Measurements from ENCODE around the gene MTHFD2.
A peak's percentile ranks its signal among the peaks of the same experiment; 100 is the strongest.
"Not testable (repeated sequence)": the region's sequence is repeated elsewhere in the genome, so short reads cannot be mapped to it uniquely, and the experiment has no call there.

The MTHFD2 gene

DNA sequence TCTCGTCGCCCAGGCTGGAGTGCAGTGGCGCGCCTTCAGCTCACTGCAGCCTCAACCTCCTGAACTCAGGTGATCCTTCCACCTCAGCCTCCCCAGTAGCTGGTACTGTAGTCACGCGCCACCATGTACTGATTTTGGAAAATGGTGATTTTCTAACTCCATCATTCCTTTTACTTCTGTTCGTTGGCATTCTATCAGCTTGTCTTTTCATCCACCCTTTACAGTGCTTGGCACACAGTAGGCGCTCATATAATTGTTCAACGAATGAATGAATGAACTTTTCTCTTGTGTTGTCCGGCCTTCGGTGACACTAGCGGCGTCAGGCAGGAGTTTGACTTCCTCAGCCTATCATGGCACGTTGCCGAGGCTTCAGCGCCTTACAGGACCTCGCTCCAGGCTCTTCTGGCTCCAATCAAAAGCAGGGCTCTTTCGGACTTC lies 373 bp upstream of the MTHFD2 start:
- DNase-seq: no peak

DNA sequence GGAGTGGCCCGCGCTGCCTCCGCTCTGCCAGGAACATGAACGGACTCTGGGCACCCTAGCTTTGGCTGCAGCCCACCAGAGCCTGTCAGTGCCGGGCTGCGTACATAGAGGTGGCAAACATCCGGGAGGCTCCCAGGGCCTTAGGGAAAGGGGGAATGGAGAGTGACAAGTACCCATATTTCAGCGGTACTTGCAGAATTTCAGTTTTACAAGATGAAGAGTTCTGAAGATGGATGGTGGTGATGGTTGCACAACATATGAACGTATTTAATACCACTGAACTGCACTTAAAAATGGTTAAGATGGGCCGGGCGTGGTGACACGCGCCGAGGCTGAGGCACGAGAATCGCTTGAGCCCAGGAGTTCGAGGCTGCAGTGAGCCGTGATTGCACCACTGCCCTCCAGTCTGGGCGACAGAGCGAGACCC lies 873 bp downstream of the MTHFD2 start:
- no peak for DNase-seq

DNA sequence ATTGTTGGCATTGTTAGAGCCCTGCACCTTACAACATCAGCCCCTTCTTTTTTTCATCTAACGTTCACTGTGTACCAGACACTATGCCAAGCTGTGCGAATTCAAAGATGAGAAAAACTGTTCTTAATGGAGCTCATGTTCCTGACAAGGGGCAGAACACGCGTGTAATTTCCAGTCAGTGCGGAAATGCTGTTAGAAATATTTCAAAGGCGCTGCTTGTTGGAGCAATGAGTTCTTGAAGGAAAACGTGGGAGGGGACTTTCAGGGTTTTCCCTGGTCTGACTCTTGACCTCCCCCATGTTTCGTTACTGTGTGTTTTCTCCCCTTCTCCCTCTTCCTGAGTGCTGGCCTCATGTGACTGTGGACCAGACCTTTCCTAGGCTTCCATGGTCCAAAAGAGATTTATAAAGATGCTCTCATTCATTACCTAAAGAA lies 1.5 kb downstream of the MTHFD2 start:
- DNase-seq: peak in 1 of 2 experiments; percentile 28

DNA sequence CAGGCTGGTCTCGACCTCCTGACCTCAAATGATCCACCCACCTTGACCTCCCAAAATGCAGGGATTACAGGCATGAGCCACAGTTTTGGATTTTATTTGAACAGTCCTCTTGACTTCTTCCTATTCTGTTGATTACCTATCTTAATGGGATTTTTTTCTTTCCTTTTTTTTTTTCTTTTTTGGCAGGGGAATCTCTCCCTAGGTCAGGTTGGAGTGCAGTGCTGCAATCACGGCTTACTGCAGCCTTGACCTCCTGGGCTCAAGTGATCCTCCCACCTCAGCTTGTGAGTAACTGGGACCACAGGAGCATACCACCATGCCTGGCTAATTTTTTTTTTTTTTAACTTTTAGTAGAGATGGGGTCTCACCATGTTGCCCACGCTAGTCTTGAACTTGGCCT lies 2.8 kb downstream of the MTHFD2 start:
- no peak for DNase-seq

DNA sequence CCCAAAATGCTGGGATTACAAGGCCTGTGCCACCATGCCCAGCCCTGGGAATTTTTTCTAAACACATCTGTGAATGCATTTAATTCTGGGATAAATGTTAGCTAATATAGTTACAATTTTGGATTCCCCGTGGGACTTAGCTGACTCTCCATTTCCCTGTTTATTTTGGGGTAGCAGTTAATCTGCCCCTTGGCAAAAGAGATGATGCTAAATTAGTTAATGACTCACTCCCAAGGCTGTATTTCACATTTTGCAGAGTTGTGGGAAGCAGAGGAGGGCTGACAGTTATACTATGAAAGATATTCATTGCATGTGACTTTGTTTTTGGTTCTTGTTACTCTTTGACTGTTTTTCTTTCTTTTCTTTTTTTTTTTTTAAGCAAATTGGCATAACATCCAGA lies 3.2 kb downstream of the MTHFD2 start:
- DNase-seq: no peak

DNA sequence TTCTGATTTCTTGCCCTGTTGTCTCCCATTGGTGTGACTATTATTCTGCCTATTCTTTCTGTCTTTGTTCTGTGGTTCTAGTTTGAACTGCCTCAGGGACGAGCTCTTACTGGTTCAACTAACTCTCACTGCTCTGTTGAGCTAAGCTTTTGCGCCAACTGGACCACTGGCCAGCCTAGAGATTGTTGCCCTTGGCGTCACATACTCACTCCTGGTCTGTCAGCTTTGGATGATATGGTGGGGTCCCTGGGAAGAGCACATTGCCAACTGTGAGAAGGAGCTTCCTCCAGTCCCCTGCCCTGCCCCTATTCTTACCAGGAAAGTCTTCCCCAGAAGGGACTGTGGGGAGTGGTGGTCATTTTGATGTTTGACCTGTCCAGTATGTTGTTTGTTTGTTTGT lies 6.0 kb downstream of the MTHFD2 start:
- no peak for DNase-seq

DNA sequence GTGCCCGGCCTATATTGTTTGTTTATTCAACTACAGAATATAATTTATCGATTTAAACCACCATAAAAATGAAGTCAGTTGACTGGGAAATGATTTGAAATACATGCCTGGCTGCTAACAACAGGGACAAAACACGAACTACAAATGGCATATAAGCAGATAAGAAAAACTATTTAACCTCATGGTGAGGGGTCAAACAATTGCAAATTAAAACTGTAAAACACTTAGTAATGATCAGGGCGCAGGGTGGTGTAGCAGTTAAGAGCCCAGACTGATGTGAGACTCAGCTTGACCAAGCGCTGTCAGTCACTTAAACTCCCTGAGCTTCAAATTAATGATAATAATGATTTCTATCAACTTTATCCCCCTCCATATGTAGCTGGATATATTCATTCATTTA lies 6.7 kb downstream of the MTHFD2 start:
- DNase-seq: no peak

DNA sequence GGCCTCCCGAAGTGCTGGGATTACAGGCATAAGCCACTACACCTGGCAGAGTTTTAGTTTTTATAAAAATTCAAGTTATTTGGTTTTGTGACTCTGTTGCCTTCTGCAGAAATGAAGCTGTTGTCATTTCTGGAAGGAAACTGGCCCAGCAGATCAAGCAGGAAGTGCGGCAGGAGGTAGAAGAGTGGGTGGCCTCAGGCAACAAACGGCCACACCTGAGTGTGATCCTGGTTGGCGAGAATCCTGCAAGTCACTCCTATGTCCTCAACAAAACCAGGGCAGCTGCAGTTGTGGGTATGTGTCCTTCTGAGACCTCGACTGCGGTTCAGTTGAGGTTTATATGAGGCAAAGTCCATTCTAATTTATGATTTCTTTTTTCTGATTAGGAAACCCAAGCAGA lies 7.2 kb downstream of the MTHFD2 start:
- DNase-seq: no peak

DNA sequence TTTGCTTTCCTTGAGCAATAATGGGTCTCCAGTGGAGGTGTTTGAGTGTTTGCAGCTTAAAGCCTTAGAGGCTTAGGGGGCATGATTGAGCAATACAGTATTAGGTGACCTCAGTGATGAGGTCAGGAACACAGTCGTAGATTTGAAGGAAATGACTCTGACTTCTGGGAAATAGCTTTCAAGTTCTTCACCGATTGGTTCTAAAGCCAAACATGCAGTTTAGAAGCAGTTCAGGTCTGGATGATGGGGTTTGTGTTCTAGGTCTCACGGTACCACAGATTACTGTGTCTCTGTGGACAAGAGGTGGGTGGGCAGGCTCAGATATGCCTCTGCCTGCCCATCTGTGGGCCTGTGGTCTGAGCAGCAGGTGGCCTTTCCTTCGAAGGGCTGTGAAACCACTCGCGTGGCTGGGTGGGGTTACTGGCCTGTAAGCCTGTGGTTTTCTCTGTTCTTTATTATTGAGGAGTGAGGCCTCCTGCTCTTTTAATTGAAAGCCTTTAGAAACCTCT lies 7.8 kb downstream of the MTHFD2 start:
- no peak for DNase-seq

DNA sequence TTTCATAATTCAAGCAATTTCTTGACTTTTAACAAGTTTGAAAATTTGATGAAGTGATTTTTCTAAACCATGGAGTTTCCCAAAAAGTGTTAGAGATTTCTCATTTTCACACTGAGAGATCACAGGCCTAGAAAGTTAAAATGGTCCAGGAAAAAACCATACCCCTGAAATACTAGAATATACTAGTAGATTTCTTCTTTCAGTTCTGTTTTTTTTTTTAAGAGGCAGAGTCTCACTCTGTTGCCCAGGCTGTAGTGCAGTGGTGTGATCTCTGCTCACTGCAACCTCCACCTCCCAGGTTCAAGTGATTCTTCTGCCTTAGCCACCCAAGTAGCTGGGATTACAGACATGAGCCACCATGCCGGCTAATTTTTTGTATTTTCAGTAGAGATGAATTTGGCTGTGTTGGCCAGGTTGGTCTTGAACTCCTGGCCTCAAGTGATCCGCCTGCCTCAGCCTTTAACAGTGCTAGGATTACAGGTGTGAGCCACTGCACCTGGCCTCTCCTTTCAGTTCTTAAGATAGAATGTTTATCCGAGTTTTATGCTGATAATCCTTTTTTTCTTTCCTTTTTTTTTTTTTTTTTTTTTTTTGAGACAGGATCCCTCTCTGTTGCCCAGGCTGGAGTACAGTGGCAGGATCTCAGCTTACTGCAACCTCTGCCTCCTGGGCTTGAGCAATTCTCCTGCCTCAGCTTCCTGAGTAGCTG lies 14.4 kb downstream of the MTHFD2 start:
- DNase-seq: no peak

DNA sequence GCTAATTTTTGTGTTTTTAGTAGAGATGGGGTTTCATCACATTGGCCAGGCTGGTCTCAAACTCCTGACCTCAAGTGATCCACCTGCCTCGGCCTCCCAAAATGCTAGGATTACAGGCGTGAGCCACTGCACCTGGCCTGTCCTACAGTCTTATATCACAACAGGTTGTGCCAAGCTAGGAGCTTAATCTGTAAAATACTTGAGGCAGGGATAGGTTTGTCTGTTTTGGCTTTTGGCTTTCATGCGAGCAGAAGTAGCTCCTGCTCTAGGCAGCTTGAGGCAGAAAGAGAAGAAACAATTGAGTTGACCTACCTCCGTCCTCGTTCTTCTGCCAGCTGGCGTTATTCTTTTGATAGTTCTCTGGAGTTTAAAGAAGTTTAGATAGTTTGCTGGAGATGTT lies 17.4 kb downstream of the MTHFD2 start:
- not testable (repeated sequence) for DNase-seq

DNA sequence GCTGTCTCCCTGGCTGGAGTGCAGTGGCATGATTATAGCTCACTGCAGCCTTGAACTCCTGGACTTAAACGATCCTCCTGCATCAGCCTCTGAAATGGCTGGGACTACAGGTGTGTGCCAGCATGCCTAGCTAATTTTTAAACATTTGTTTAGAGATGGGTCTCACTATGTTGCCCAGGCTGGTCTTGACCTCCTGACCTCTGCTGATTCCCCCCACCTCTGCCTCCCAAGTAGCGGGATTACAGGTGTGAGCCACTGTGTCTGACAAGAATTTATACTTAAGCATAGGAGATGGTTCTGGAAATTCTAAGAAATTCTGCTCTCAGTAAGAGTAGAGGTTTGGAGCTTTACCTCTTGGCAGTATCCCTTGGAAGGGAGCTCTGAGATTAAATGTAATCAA lies 18.2 kb downstream of the MTHFD2 start:
- no peak for DNase-seq

DNA sequence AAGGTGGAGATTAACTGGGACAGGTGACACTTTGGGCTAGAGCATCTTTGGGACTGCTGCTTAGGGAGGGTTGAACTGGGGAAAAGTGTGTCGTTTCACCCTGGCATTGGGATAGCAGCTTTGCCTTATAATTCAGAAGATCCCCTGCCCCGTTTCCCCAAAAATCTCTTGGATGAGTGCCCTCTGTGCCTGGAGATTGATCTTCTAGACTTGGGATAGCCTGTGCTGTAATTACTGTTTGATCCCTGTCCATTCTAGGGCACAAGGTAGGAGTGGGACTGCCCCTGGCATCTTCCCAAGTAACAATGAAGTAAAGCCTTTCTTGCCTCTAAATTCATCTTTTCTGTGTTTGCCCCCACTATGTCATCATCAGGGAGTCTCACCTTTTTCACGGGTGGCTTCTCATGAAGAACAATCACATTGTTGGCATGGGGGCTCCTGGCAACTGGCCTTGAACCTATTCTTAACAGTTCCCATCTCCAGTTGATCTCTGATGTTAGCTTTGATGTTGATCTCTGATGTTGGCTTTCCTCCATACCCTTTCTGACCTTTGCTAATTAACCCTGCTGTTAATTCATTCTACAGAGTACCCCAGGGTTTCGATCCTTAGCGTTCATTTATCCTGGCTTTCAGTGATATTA lies 21.6 kb downstream of the MTHFD2 start:
- no peak for DNase-seq

DNA sequence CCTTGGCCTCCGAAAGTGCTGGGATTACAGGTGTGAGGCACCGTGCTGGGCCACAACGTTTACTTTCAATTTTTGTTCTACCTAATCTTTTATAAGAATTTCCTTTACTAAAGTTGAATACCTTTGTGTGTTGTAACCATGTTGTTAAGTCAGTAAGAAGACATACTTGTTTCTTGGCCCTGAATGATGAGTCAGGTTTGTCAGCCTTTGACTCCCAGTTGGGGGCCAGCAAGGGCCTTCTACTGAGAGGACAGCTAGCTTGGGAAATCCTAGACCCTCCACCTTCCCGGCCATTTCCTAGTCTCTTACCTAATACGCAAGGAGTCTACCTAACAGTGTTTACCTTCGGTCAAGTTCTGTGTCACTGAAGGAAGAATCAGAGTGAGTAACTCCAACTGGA lies 22.7 kb downstream of the MTHFD2 start:
- no peak for DNase-seq

DNA sequence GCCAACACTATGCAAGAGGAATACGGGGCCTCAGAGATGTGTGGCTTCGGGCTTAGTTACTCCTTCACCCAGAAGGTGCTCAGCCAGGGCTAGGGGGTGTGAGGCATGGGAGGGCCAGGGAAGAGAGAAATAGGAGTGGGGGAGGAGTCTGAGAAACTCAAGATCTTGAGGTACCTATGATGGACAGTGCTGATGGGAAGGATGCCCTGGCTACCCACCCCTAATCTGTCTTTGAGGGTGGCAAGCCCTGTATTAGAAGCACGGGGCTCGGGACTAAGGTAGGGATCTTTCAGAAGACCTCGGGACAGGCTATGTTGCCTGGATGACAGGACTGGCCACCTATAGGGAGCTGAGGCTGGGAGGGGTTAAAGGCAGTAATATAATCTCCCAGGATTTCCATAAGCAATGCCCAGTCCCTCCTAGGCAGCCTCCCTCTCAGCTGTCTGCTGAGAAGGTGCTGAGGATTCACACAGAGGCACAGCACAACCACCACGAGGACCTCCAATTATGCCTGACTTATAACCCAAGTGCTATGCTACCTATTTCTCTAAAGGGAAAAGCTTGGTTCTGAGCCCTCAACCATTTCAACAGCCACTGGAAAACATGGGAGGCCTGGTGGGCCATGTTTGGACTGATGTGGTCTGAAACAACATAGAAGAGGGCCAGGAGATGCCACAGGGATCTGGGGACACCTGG lies 23.3 kb downstream of the MTHFD2 start:
- no peak for DNase-seq

DNA sequence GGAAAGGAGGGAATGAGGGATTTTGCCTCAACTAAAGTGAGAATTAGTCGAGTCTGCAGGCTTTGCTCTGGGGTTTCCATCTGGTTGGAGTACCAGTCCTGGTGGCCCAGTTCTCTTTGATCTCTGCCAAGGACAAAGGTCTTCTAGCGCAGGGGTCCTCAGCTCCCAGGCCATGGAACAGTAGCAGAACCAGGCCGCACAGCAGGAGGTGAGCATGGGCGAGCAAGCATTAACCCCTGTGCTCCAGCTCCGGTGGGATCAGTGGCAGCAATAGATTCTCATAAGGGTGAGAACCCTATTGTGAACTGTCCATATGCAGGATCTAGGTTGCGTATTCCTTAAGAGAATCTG lies 23.9 kb downstream of the MTHFD2 start:
- DNase-seq: no peak

DNA sequence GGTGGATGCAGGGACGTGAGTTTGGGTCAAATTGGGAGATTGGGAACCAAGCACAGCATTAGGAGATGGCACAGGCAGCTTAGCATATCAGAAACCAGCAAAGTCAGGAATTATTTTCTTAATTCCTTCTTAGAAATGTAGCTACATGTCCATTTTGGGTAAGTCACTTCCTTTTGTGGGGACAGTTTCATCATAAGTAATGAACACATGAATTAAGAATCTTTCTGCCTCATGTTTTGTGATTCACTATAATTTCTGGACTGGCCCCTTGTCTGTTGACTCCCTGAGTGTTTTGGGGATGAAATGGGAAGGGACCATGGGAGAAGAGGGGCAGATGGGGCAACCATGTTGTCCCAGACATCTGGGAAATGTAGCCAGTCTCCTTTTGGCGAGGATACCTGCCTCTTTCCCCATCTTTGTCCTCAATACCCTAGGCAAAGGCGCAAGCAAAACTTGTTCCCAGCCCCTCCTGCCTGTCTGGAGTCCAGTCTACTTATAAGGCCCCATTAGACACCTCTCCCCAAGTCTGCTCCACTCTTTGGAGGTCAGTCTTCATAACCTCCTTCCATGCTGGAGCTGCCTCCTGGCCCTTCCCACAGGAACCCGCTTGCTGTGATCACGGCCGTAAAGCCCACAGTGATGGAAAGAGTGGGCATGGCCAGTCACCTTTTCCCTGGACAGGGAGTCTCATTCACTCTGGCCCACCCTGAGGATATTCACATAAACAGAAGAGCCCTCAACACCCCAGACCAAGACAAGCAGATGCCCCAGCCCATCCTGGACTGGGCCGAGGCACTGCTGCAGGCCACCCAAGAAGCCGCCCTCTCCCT lies 25.7 kb downstream of the MTHFD2 start:
- no peak for DNase-seq

DNA sequence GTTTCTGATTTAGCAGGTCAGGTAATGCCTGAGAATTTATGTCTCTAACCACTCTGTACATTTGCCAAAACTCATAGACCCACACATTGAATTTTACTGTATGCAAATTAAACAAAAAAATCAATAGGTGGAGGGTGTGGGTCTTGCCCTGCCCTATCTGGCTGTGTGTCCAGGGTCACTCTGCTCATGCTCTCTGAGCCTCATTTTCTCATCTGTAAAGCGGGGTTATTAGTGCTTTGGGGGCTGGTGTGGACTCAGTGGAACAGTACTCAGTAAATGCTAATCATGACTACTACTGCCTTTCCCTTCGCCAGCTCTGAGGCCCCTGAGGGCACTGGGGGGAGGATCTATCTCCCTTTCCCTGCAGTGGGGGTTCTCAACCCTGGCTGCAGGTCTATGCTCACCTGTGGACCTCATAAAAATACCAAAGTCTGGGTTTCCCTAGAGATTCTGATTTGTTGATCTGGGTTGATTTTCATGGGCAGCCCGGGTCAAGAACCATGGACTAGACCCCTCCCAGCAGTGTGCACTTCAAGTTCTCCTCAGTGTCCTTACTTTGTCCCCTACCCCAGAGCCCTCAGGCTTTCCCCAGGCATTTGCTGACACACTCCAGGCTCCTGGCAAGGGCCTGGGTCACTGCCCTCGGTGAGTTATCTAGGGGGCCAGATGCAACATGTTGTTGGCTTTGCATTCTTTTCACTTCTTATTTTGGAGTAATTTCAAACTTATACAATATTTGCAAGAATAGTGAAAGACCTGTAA lies 27.5 kb downstream of the MTHFD2 start:
- no peak for DNase-seq

DNA sequence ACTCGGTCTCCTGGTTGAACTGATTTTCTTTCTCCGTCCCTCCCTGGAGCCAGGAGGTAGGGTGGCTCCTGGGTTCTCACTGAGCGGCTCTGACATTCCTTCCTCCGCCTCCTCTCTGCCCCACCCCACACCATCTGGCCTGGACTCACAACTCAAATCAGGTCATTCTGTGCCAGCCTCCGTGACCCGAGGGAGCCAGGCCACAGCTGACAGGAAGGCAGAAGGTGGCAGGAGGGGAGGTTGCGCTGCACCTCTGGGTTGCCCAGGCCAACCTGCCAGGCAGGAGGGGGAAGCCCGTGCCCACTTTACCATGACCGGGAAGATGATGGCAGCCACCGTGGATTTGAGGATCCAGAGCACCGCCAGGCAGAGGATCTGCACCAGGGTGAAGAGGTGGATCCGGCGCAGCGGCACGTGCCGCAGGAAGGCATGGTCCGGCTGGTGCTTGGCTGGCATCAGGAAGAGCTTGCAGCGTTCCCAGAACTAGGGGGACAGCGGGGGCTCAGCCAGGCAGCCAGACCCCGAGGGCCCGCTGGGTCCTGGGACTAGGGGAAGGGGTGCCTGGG lies 28.3 kb downstream of the MTHFD2 start:
- DNase-seq: no peak

DNA sequence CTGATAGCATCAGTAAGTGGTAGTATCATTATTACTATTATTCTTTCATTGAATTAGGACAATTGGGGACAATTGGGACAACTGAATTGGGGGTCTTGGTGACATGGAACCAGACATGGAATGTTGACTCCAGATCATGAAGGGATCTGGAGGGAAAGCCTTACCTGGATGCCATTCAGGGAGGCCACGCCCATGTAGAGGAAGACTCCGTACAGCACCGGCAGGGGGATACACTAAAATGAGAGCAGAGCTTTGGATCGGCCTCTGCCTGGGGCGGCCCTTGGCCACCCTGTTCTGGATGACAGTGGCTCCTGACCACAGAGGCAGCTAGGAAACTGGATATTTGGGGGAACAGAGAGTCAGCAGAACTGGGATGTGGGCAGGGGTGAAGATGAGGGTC lies 29.2 kb downstream of the MTHFD2 start:
- DNase-seq: no peak

DNA sequence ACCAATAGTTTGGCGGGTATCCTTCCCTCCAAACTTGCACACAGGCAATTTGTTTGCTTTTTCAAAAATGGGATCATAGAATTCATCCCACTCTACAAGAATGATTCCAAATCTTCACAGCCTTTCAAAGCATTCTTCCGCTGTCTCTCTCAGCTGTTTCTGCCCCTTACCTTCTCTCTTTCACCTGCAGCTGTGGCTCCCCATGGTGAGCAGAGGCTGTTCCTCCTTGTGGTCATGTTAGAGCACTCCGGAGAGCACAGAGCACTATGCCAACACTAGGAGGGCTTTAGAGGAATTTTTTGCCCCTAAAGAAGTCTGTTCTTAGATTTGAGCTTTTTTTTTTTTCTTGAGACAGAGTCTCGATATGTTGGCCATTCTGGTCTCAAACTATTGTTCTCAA lies 30.4 kb downstream of the MTHFD2 start:
- no peak for DNase-seq

DNA sequence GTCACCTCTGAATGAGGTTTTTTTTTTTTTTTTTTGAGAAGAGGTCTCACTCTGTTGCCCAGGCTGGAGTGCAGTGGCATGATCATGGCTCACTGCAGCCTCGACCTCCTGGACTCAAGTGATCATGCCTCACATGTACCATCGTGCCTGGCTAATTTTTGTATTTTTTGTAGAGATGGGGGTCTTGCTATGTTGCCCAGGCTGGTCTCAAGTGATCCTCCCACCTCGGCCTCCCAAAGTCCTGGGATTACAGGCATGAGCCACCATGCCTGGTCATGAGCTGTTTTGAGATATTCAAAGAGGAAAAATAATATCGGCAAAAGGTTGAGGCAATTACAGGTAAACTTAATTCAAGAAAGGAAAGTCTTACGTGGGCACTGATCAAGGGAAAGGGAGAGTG lies 31.4 kb downstream of the MTHFD2 start:
- not testable (repeated sequence) for DNase-seq

Data from activated CD4-positive, alpha-beta T cell treated with anti-CD3 and anti-CD28 coated beads, Interleukin-2, amount 50 U/mL, for 4 hours (primary cell).